DND-41 (cell line): Measurements from ENCODE around the gene ESCO1.

ENCODE experiments used
- ATAC-seq: fragments of 200-7000 bp; cut with Tn5 transposase; 3 replicates; pipeline ENCODE4 v1.9.1; 2021; ENCODE audit warnings: low read depth; ENCODE audit not compliant: insufficient read depth
- DNase-seq: peaks from one replicate; pipeline ENCODE4 v3.0.0-alpha.2; 2020
- H2AFZ ChIP-seq: 2 replicates; pipeline ENCODE4 v1.6.0; 2012; ENCODE audit warnings: low read depth, low read length
- H3K27ac ChIP-seq: 2 replicates; pipeline ENCODE4 v1.5.1; 2012; ENCODE audit warnings: low read length, inconsistent platforms
- H3K27me3 ChIP-seq: fragments of 200-600 bp; sonication (generic); 2 replicates; pipeline ENCODE4 v1.6.0; 2012; ENCODE audit warnings: low read length, mild to moderate bottlenecking, inconsistent platforms; ENCODE audit not compliant: insufficient read depth, poor library complexity
- H3K36me3 ChIP-seq: 2 replicates; pipeline ENCODE4 v1.5.1; 2012; ENCODE audit warnings: low read length, inconsistent platforms; ENCODE audit not compliant: insufficient read depth
- H3K4me1 ChIP-seq: 2 replicates; pipeline ENCODE4 v1.5.1; 2012; ENCODE audit warnings: mild to moderate bottlenecking, low read length; ENCODE audit not compliant: insufficient read depth
- H3K4me2 ChIP-seq: 2 replicates; pipeline ENCODE4 v1.6.0; 2012; ENCODE audit warnings: mild to moderate bottlenecking, moderate library complexity, low read length, inconsistent platforms; ENCODE audit not compliant: insufficient read depth
- H3K4me3 ChIP-seq, 2 experiments: fragments of 200-600 bp in 1 of 2; shearing (Covaris generic) in 1 of 2; 2 replicates each; pipeline ENCODE4 v1.5.1; 2012 to 2016; ENCODE audit warnings: inconsistent platforms in 2 of 2, low read length in 2 of 2, mild to moderate bottlenecking in 2 of 2, low read depth in 1 of 2, moderate library complexity in 1 of 2
- H3K79me2 ChIP-seq: 2 replicates; pipeline ENCODE4 v1.6.0; 2012; ENCODE audit warnings: low read length, inconsistent platforms; ENCODE audit not compliant: insufficient read depth
- H3K9ac ChIP-seq: 2 replicates; pipeline ENCODE4 v1.6.0; 2012; ENCODE audit warnings: low read depth, mild to moderate bottlenecking, inconsistent platforms, low read length, moderate library complexity
- H3K9me3 ChIP-seq: 2 replicates; pipeline ENCODE4 v1.5.1; 2012; ENCODE audit warnings: low read length, moderate library complexity, mild to moderate bottlenecking, inconsistent platforms; ENCODE audit not compliant: insufficient read depth, severe bottlenecking
- H4K20me1 ChIP-seq: 2 replicates; pipeline ENCODE4 v1.6.0; 2012; ENCODE audit warnings: low read length; ENCODE audit not compliant: insufficient read depth
- EZH2 ChIP-seq: IDR thresholded peaks from 3 replicates; pipeline ENCODE4 v1.6.1; 2012; ENCODE audit warnings: borderline replicate concordance, low read depth, mild to moderate bottlenecking, moderate library complexity, low read length, inconsistent platforms; ENCODE audit not compliant: severe bottlenecking
- TF ChIP-seq, protein P1 (sequence below): IDR thresholded peaks from 2 replicates; pipeline ENCODE4 v1.5.1; 2012; ENCODE audit warnings: borderline replicate concordance, low read length, moderate library complexity, mild to moderate bottlenecking; ENCODE audit not compliant: poor library complexity, severe bottlenecking; ENCODE audit errors: extremely low read depth

ESCO1 gene

DNA sequence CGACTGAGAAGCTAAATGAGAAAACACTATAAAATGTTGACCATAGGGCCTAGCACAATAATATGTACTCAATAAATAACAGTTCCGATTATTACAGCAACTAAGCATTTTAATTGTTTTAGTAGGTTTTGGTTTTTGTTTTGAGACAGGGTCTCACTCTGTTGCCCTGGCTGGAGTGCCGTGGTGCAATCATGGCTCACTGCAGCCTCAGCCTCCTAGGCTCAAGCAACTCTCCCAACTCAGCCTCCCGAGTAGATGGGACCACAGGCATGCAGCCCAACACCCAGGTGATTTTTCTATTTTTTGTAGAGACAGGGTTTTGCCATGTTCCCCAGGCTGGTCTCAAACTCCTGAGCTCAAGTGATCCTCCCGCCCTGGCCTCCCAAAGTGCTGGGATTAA lies 54.1 kb downstream of the ESCO1 start:
- Histone ChIP-seq H3K36me3 (peaks cover 34% of the 10 kb centered on the region), H3K79me2 (0 out of 2 replicates have a peak, but pooled peaks cover 3% of the 10 kb centered on the region), H3K9me3 (no peaks in the 10 kb centered on the region), H2AFZ (no peak overlapping the region), H3K9ac (no peak overlapping the region), H3K4me2 (no peak overlapping the region), H4K20me1 (no peaks in the 10 kb centered on the region), H3K27ac (no peak overlapping the region), H3K27me3 (no peaks in the 10 kb centered on the region), H3K4me3 (no peak overlapping the region), H3K4me1 (no peaks in the 10 kb centered on the region)
- no peak for TF ChIP-seq EZH2
- TF ChIP-seq, protein P1, sequence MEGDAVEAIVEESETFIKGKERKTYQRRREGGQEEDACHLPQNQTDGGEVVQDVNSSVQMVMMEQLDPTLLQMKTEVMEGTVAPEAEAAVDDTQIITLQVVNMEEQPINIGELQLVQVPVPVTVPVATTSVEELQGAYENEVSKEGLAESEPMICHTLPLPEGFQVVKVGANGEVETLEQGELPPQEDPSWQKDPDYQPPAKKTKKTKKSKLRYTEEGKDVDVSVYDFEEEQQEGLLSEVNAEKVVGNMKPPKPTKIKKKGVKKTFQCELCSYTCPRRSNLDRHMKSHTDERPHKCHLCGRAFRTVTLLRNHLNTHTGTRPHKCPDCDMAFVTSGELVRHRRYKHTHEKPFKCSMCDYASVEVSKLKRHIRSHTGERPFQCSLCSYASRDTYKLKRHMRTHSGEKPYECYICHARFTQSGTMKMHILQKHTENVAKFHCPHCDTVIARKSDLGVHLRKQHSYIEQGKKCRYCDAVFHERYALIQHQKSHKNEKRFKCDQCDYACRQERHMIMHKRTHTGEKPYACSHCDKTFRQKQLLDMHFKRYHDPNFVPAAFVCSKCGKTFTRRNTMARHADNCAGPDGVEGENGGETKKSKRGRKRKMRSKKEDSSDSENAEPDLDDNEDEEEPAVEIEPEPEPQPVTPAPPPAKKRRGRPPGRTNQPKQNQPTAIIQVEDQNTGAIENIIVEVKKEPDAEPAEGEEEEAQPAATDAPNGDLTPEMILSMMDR = no peak
- ATAC-seq (no peak), DNase-seq (no peak)

DNA sequence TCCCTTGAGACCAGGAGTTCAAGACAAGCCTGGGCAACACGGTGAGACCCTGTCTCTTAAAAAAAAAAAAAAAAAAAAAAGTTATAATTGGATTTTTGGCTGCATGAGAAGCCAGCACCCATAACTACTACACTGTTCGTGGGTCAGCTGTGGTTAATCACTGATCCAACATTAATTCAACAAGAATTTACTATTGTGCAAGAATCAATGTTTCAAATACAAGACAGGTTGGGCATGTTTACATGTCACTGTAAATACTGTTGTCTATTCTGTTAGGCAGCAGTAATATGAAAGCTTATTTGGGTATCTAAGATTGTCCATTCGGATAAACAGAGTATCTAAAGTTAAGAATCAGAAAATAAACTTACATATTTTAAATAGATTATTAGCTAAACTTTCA lies 62.3 kb downstream of the ESCO1 start:
- H3K36me3 ChIP-seq = peaks cover 71% of the 10 kb centered on the region
- no peak for TF ChIP-seq EZH2
- TF ChIP-seq, protein P1 = no peak
- no peak overlapping the region for H2AFZ ChIP-seq
- no peak overlapping the region for H3K4me2 ChIP-seq
- no peak overlapping the region for H3K4me3 ChIP-seq
- no peak for DNase-seq
- no peak for ATAC-seq
- H3K27ac ChIP-seq = no peak overlapping the region
- no peaks in the 10 kb centered on the region for H3K4me1 ChIP-seq
- H3K9me3 ChIP-seq = no peaks in the 10 kb centered on the region
- H3K79me2 ChIP-seq = no peaks in the 10 kb centered on the region
- no peaks in the 10 kb centered on the region; the same call in 1 of the 2 replicates for H4K20me1 ChIP-seq
- no peaks in the 10 kb centered on the region for H3K27me3 ChIP-seq
- H3K9ac ChIP-seq = no peak overlapping the region

DNA sequence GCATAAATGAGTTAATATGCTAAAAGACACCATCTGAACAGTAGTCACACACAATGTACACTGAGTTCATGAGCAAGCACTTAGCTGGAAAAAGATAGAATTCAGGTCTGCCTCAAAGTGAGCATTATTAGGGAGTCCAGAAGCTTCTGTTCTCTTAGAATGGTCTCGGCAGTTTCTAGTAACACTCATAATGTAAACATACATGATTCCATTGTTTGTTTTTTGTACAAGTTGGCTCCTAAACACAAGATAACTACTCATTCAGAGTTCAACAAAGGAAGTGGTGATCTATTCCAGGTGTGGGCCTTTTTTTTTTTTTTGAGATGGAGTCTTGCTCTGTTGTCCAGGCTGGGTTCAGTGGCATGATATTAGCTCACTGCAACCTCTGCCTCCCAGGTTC lies 66.2 kb downstream of the ESCO1 start:
- no peaks in the 10 kb centered on the region for H3K79me2 ChIP-seq
- ATAC-seq (no peak), DNase-seq (no peak)
- no peak overlapping the region for H2AFZ ChIP-seq
- no peaks in the 10 kb centered on the region; the same call in 1 of the 2 replicates for H4K20me1 ChIP-seq
- H3K27me3 ChIP-seq = no peaks in the 10 kb centered on the region
- no peak overlapping the region for H3K27ac ChIP-seq
- H3K4me1 ChIP-seq = no peaks in the 10 kb centered on the region
- no peak overlapping the region for H3K9ac ChIP-seq
- H3K4me3 ChIP-seq = no peak overlapping the region
- no peak overlapping the region for H3K4me2 ChIP-seq
- H3K9me3 ChIP-seq = no peaks in the 10 kb centered on the region
- peaks cover 90% of the 10 kb centered on the region for H3K36me3 ChIP-seq
- TF ChIP-seq EZH2 = no peak
- TF ChIP-seq, protein P1 = no peak

DNA sequence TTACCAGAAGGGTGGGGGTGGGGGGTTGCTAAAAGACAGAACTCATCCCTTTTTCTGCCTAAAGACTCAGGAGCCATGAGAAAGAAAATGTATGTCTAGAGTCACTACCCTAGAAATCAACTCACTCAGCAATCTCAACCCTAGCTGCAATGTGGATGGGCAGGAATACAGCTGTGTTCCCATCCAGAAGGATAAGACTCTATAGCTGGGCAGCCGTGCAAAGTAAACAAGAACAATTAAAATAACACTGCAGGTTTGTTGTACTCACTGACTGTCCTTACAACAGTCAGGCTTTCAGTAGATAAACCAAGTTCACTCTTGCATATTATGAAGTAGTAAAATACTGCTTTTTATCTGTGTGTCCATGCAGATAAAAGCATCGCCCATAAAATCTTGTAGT lies 74.0 kb downstream of the ESCO1 start:
- DNase-seq (no peak), ATAC-seq (no peak)
- Histone ChIP-seq H3K36me3 (peaks cover 51% of the 10 kb centered on the region), H3K4me2 (no peak overlapping the region), H3K79me2 (no peaks in the 10 kb centered on the region), H3K9me3 (no peaks in the 10 kb centered on the region), H2AFZ (no peak overlapping the region), H4K20me1 (no peaks in the 10 kb centered on the region), H3K4me1 (no peaks in the 10 kb centered on the region), H3K4me3 (no peak overlapping the region), H3K27me3 (no peaks in the 10 kb centered on the region), H3K9ac (no peak overlapping the region), H3K27ac (no peak overlapping the region)
- TF ChIP-seq, protein P1 = no peak
- no peak for TF ChIP-seq EZH2
